Colonic mucosa (tissue), 4 donors: ENCODE data around the gene CUX1. TPM values are rescaled to one million over a fixed set of nuclear protein-coding genes. Genes with fewer than 3 reads are reported as not detected.

ENCODE experiments used
- DNase-seq: peaks from one replicate; pipeline ENCODE4 v3.0.0-alpha.2; 2020
- H3K27ac ChIP-seq: fragments of 200-600 bp; one replicate; pipeline ENCODE4 v1.8.0; 2021
- H3K27me3 ChIP-seq: fragments of 200-600 bp; one replicate; pipeline ENCODE4 v1.8.0; 2021
- H3K36me3 ChIP-seq: fragments of 200-600 bp; one replicate; pipeline ENCODE4 v1.8.0; 2021
- H3K4me1 ChIP-seq: fragments of 200-600 bp; one replicate; pipeline ENCODE4 v1.8.0; 2021; ENCODE audit warnings: mild to moderate bottlenecking
- H3K4me3 ChIP-seq: fragments of 200-600 bp; one replicate; pipeline ENCODE4 v1.8.0; 2021
- H3K9ac ChIP-seq, 2 donors: one replicate each; pipeline ENCODE4 v1.7.0; 2013; ENCODE audit warnings: control low read depth in 2 of 2, low read depth in 2 of 2, low read length in 2 of 2
- H3K9me3 ChIP-seq: fragments of 200-600 bp; one replicate; pipeline ENCODE4 v1.8.0; 2021
- CTCF ChIP-seq: fragments of 200-600 bp; IDR thresholded peaks from one replicate; pipeline ENCODE4 v1.8.0; 2022; ENCODE audit warnings: antibody characterized with exemption, mild to moderate bottlenecking
- intact Hi-C: fragments of 100-400 bp; cut with DNase I; formaldehyde crosslinking; loops from one replicate; pipeline ENCODE4 v1.14.1; 2022
- total RNA-seq, 2 donors: library from RNA; stranded (reverse); fragmentation: NEBNext Ultra II Directional in 1 of 2; extraction: Animal tissue kit (Norgen Biotek cat#: 25700) in 1 of 2; gene quantifications; one replicate each; pipeline ENCODE4 v1.2.1, GENCODE V29; 2021
- donor health status: healthy.
- donor health status: DM: no; HTN: no; CAD: no.
- donor health status: DM: no; HTN: no; CAD: no.

The CUX1 gene
- total RNA-seq, 2 donors from 2014 or later: 68.5 to 97.5 TPM

- Histone ChIP-seq H3K27me3 (no peaks in the 10 kb centered on the region), H3K9me3 (no peaks in the 10 kb centered on the region), H3K27ac (no peak overlapping the region), H3K9ac (no peak overlapping the region), H3K4me1 (peaks cover 4% of the 10 kb centered on the region), H3K36me3 (no peaks in the 10 kb centered on the region), H3K4me3 (no peak overlapping the region)
- intact Hi-C loops: no loop called here
- DNase-seq: no peak
- TF ChIP-seq CTCF: no peak
Measured at GRCh38 chr7:102281785-102282184, 464.4 kb downstream of the CUX1 start.

DNA sequence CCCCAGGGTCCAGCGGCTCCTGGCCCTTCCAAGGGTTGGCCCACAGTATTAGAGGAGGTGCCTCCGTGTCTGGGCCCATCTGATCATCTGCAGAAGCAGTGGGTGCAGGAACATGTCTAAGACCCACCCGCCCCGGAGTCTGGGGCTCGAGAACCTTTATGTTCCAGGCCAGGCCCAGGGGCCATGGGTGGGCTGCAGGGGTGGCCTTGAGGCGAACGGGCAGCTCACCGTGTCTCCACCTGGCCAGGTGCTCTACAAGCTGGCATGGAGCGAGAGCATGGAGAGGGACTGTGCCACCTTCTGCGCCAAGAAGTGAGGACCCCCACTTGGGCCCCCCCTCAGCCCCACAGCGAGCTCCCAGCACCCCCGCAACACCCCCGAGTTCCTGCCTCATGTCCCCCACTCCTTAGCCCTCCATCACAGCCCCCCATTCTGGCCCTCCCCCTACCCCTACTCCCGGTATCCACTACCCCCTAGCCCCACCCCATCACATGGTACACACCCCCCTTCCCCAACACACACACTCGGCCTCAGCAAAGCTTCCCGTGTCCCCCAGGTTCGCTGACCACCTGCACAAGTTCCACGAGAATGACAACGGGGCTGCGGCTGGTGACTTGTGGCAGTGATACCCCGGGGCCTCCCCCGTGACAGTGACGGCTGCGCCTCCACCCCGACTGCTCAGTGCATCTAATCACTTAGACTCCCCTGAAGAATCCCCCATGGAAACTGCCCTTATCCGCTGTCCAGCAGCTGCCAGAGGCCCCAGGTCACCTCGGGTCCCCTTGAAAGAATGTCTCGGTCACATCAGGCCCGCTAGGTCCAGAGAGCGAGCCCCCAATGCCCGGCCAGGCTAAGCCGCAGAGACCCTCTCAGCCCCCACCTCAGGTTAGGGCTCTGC lies 465.3 kb downstream of the CUX1 start:
- Histone ChIP-seq H3K27ac (no peak overlapping the region), H3K36me3 (no peaks in the 10 kb centered on the region), H3K27me3 (no peaks in the 10 kb centered on the region), H3K4me1 (peaks cover 4% of the 10 kb centered on the region), H3K4me3 (no peak overlapping the region), H3K9ac (no peak overlapping the region), H3K9me3 (no peaks in the 10 kb centered on the region)
- intact Hi-C loops: no loop called here
- DNase-seq: no peak
- TF ChIP-seq CTCF: no peak

GRCh38 chr7:102283477-102284189 lies 466.2 kb downstream of the CUX1 start:
- no peaks in the 10 kb centered on the region for H3K9me3 ChIP-seq
- H3K9ac ChIP-seq: no peak overlapping the region
- TF ChIP-seq CTCF: no peak
- peaks cover 7% of the 10 kb centered on the region for H3K4me1 ChIP-seq
- no peak for DNase-seq
- H3K36me3 ChIP-seq: no peaks in the 10 kb centered on the region
- intact Hi-C loops: loop anchor here (2.0 kb wide), 1 partner anchor 109 kb away; no protein-coding TSS in a partner anchor
- no peak overlapping the region for H3K4me3 ChIP-seq
- no peaks in the 10 kb centered on the region for H3K27me3 ChIP-seq
- no peak overlapping the region for H3K27ac ChIP-seq

- Histone ChIP-seq H3K4me3 (no peak overlapping the region), H3K4me1 (peaks cover 8% of the 10 kb centered on the region), H3K27me3 (no peaks in the 10 kb centered on the region), H3K36me3 (no peaks in the 10 kb centered on the region), H3K27ac (no peak overlapping the region), H3K9ac (peak overlapping the region in 1 of 2 donors; percentile 12), H3K9me3 (no peaks in the 10 kb centered on the region)
- intact Hi-C loops: loop anchor here (2.0 kb wide), 1 partner anchor 108 kb away; no protein-coding TSS in a partner anchor
- no peak for TF ChIP-seq CTCF
- no peak for DNase-seq
Measured at GRCh38 chr7:102284399-102284798, 467.0 kb downstream of the CUX1 start.

- Histone ChIP-seq H3K9ac (peak overlapping the region in 1 of 2 donors; percentile 26), H3K27ac (no peak overlapping the region), H3K9me3 (no peaks in the 10 kb centered on the region), H3K4me3 (peak overlapping the region; percentile 84), H3K27me3 (no peaks in the 10 kb centered on the region), H3K36me3 (no peaks in the 10 kb centered on the region), H3K4me1 (peaks cover 8% of the 10 kb centered on the region)
- peak; percentile 53 for DNase-seq
- intact Hi-C loops: loop anchor here (2.0 kb wide), 1 partner anchor 108 kb away; no protein-coding TSS in a partner anchor
- TF ChIP-seq CTCF: no peak
Measured at GRCh38 chr7:102284891-102285539, 467.6 kb downstream of the CUX1 start.
